ENCODE measurements around the gene KRT31. TPM values are rescaled to one million over a fixed set of nuclear protein-coding genes. Genes with fewer than 3 reads are reported as not detected.

The KRT31 gene
- total and polyA plus RNA-seq, 2 of the 13 experiments (the other 11 are each of a cell fraction or from before 2014, with no cell fraction given): 0.05 TPM; not detected in 1

DNA sequence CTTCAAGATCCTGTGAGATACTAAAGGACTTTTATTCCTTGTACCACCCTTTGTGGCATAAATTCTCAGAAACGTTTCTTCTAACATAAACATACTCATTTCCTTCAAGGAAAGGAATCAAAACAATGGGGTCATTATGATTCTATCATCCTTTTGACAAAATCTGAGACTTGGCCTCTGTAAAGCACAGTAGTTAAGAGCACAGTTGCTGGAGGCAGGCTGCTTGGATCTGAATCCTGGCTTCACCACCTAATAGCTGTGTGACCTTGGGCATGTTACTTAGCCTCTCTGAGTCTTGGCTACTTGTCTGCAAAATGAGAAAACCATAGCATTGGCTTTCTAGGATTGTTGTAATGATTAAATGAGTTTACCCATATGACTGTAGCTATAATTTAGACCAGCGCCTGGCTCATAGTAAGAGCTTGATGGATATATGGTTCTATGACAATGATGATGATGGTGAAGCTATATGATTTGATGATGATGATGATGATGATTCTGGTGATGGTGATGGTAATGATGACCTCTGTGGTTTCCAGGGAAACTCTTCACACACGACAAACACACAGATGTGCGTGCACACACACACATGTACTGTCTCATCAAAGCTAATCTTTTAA, 6.1 kb upstream of the KRT31 start:
- Histone ChIP-seq H3K9ac (ENCODE audit: insufficient read depth, low read depth, low read length) (no peak overlapping the region), H2AFZ (ENCODE audit: low read length) (no peak overlapping the region), H3K9me3 (ENCODE audit: low read length) (no peaks in the 10 kb centered on the region), H3K36me3 (replicated peaks in 1 of 2; ENCODE audit: control insufficient read depth in 1 of 2, insufficient read depth in 2 of 2, low read length in 2 of 2) (no peaks in the 10 kb centered on the region), H4K20me1 (ENCODE audit: insufficient read depth, low read length) (no peaks in the 10 kb centered on the region), H3K27ac (ENCODE audit: extremely low read length, insufficient read depth, low read length) (no peak overlapping the region), H3K27me3 (ENCODE audit: control insufficient read depth in 1 of 2, insufficient read depth in 2 of 2, low read length in 2 of 2) (no peaks in the 10 kb centered on the region), H3K4me2 (ENCODE audit: low read depth, low read length) (no peak overlapping the region), H3K4me3 (replicated peaks in 1 of 3; ENCODE audit: insufficient read depth in 1 of 3, low read depth in 2 of 3, low read length in 3 of 3) (no peak overlapping the region), H3K4me1 (ENCODE audit: insufficient read depth, low read length) (peaks cover 34% of the 10 kb centered on the region), H3K79me2 (ENCODE audit: insufficient read depth, low read length) (no peaks in the 10 kb centered on the region)
- BruUV-seq (replicated peaks): no TSS peak
- ChIA-PET CTCF (ENCODE audit: low intra/inter-chr PET ratio, low total read pairs) (no interaction called here), POLR2A (interaction anchor here (0.9 to 4.1 kb wide), 6 partner anchors 10 to 501 kb away, joined by 3 to 35 read pairs (median 3); partner anchors contain the start of gene KRT19)
- DNase-seq (ENCODE audit: low spot score) (no peak), FAIRE-seq (no peak), ATAC-seq (no peak)
- intact Hi-C loops (cut with micrococcal nuclease; ENCODE audit: unreplicated experiment): no loop called here
- TF ChIP-seq ATM (IDR thresholded peaks at IDR 0.05; ENCODE audit: borderline replicate concordance) (no peak), NCOR1 (IDR thresholded peaks at IDR 0.05; ENCODE audit: borderline replicate concordance, low read length) (no peak), ZNF768 (CRISPR knock-in tag; IDR thresholded peaks at IDR 0.05) (peak; percentile 83; the same call in 1 of the 2 replicates), CREB1 (IDR thresholded peaks at IDR 0.05) (peak; percentile 83), CREB1 (CRISPR knock-in tag; IDR thresholded peaks at IDR 0.05) (no peak)
- in situ Hi-C loops (cut with HindIII; ENCODE audit: extremely low pct_ligation_motif_present, low pct_unique_long_range_greater_than_20kb): no loop called here
- 27% methylated on average over 4 of the region's 4 CpGs for WGBS (ENCODE audit: low lambda C conversion rate)

DNA sequence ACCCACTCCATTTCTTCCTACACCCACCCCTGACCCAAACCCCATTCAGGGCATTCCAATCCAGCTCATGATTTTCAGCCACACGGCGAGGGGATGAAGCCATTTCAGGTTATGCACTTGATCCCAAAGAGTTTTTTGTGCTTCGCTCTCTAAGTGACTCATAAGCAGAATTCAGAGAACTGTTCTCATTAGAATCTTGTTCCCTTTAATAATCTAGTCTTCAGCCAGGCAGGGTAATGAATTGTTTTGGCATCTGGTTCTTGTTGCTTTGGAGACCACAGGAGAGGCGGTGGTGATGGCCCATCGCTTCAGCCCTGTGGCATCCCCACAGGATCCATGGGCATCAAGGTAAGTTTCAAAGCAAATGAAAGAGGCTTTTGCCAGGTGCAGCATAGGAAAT, 4.8 kb upstream of the KRT31 start:
- Histone ChIP-seq H3K79me2 (ENCODE audit: insufficient read depth, low read length) (no peaks in the 10 kb centered on the region), H3K9ac (ENCODE audit: insufficient read depth, low read depth, low read length) (no peak overlapping the region), H4K20me1 (ENCODE audit: insufficient read depth, low read length) (no peaks in the 10 kb centered on the region), H3K27me3 (ENCODE audit: control insufficient read depth in 1 of 2, insufficient read depth in 2 of 2, low read length in 2 of 2) (no peaks in the 10 kb centered on the region; a peak in 1 of 5 replicates), H3K4me3 (replicated peaks in 1 of 3; ENCODE audit: insufficient read depth in 1 of 3, low read depth in 2 of 3, low read length in 3 of 3) (no peak overlapping the region), H2AFZ (ENCODE audit: low read length) (no peak overlapping the region), H3K9me3 (ENCODE audit: low read length) (no peaks in the 10 kb centered on the region), H3K4me2 (ENCODE audit: low read depth, low read length) (no peak overlapping the region), H3K27ac (ENCODE audit: extremely low read length, insufficient read depth, low read length) (no peak overlapping the region), H3K4me1 (ENCODE audit: insufficient read depth, low read length) (peaks cover 34% of the 10 kb centered on the region), H3K36me3 (replicated peaks in 1 of 2; ENCODE audit: control insufficient read depth in 1 of 2, insufficient read depth in 2 of 2, low read length in 2 of 2) (no peaks in the 10 kb centered on the region)
- DNase-seq (ENCODE audit: low spot score): no peak
- ChIA-PET CTCF (ENCODE audit: low intra/inter-chr PET ratio, low total read pairs) (no interaction called here), POLR2A (interaction anchor here (0.9 kb wide), 1 partner anchor 14 kb away, joined by 3 read pairs; no protein-coding TSS in a partner anchor)
- no peak for ATAC-seq
- FAIRE-seq: no peak
- intact Hi-C loops (cut with micrococcal nuclease; ENCODE audit: unreplicated experiment): no loop called here
- no TSS peak for BruUV-seq (replicated peaks)
- 84% methylated on average over 5 of the region's 5 CpGs for WGBS (ENCODE audit: low lambda C conversion rate)
- TF ChIP-seq ZNF841 (CRISPR knock-in tag; IDR thresholded peaks at IDR 0.05; ENCODE audit: borderline replicate concordance) (no peak), ZNF619 (CRISPR knock-in tag; IDR thresholded peaks at IDR 0.05) (no peak), MATR3 (CRISPR knock-in tag; IDR thresholded peaks at IDR 0.05) (no peak), ZNF775 (CRISPR knock-in tag; IDR thresholded peaks at IDR 0.05; ENCODE audit: borderline replicate concordance) (no peak), YY1 (IDR thresholded peaks at IDR 0.05; ENCODE audit: insufficient read depth, insufficient replicate concordance, low read depth, low read length) (no peak), ZNF431 (CRISPR knock-in tag; IDR thresholded peaks at IDR 0.05; ENCODE audit: borderline replicate concordance, low read depth) (no peak)
- TF ChIP-seq, protein P1, sequence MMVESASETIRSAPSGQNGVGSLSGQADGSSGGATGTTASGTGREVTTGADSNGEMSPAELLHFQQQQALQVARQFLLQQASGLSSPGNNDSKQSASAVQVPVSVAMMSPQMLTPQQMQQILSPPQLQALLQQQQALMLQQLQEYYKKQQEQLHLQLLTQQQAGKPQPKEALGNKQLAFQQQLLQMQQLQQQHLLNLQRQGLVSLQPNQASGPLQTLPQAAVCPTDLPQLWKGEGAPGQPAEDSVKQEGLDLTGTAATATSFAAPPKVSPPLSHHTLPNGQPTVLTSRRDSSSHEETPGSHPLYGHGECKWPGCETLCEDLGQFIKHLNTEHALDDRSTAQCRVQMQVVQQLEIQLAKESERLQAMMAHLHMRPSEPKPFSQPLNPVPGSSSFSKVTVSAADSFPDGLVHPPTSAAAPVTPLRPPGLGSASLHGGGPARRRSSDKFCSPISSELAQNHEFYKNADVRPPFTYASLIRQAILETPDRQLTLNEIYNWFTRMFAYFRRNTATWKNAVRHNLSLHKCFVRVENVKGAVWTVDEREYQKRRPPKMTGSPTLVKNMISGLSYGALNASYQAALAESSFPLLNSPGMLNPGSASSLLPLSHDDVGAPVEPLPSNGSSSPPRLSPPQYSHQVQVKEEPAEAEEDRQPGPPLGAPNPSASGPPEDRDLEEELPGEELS (CRISPR knock-in tag; IDR thresholded peaks at IDR 0.05): no peak
- in situ Hi-C loops (cut with HindIII; ENCODE audit: extremely low pct_ligation_motif_present, low pct_unique_long_range_greater_than_20kb): no loop called here
